Stimulated activated CD4-positive, alpha-beta T cell treated with anti-CD3 and anti-CD28 coated beads, Interleukin-15, amount 100 ng/mL, for 48 hours (primary cell): ENCODE measurements around the gene NPIPA7.
"Not testable (repeated sequence)": the region's sequence is repeated elsewhere in the genome, so short reads cannot be mapped to it uniquely, and the experiment has no call there.

Source experiments
- DNase-seq, 2 donors: peaks; one replicate each; pipeline ENCODE4 v3.0.0-alpha.2; 2020; ENCODE audit warnings: low read depth in 2 of 2

The NPIPA7 gene

GRCh38 chr16:16417914-16418544, 39.1 kb downstream of the NPIPA7 start:
- not testable (repeated sequence) for DNase-seq

DNA sequence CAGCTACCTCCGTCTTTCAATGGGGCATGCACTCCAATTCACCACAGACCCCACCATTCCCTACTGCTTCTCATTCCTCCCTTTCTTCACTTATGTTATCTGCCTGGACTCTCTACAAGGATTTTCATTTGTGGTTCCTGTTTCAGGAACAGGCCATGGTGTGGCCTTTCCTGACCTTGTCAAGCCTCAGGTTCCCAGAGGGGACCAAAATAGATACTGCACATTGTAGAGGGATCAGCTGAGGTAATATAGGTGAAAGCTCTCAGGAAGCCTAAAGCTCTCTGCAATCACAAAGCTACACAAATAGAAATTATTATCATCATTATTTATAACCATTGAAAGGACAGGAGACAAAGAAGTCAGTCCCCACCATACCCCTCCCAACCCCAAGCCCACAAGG, 41.6 kb downstream of the NPIPA7 start:
- not testable (repeated sequence) for DNase-seq

DNA sequence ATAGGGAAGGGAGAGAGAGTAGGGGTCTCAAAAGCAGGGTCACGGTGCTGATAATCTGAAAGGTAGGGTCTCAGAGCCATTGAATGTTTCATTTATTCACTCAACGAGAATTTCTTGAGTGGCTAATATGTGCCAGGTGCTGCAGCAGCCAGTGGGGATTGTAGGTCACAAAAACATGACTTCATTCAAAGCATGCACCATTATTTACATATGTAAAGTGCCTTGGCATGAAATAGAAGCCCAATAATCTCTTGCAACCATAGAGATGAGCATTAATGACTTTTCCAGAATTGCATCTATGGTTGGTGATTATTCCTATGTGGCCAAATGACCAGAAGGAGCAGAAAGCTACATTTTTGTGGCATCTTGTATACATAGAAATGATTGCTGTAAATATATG, 46.2 kb downstream of the NPIPA7 start:
- DNase-seq, result not testable (repeated sequence)

- not testable (repeated sequence) for DNase-seq
Measured at GRCh38 chr16:16431135-16431534, 52.2 kb downstream of the NPIPA7 start.

- DNase-seq, result not testable (repeated sequence)
Measured at GRCh38 chr16:16434711-16435110, 55.8 kb downstream of the NPIPA7 start.

GRCh38 chr16:16441401-16441800, 62.5 kb downstream of the NPIPA7 start:
- DNase-seq, result not testable (repeated sequence)
